ENCODE results near the gene IL36RN. TPM values are rescaled to one million over a fixed set of nuclear protein-coding genes. Genes with fewer than 3 reads are reported as not detected.

IL36RN gene
- total RNA-seq, 1 donor from 2014 or later = 0.14 TPM

- Mint-ChIP-seq H3K4me1 (ENCODE audit: low read depth, unreplicated experiment) (peaks cover 17% of the 10 kb centered on the region), H3K36me3 (ENCODE audit: low read depth, unreplicated experiment) (no peaks in the 10 kb centered on the region), H3K9me3 (ENCODE audit: unreplicated experiment) (peaks cover 6% of the 10 kb centered on the region), H3K4me3 (ENCODE audit: unreplicated experiment) (no peak overlapping the region), H3K27me3 (ENCODE audit: low read depth, unreplicated experiment) (peaks cover 37% of the 10 kb centered on the region), H3K27ac (ENCODE audit: unreplicated experiment) (no peak overlapping the region)
- no peak overlapping the region for H2AFZ ChIP-seq (ENCODE audit: low read depth, low read length)
- H3K4me2 ChIP-seq (ENCODE audit: low read length) = no peak overlapping the region
- H3K9ac ChIP-seq (ENCODE audit: low read length) = no peak overlapping the region
- no peaks in the 10 kb centered on the region for H3K79me2 ChIP-seq (ENCODE audit: insufficient read depth, low read length)
- no peaks in the 10 kb centered on the region for H3K36me3 ChIP-seq (ENCODE audit: insufficient read depth, low read length)
- DNase-seq (ENCODE audit: low read depth) (no peak), FAIRE-seq (no peak)
- no peaks in the 10 kb centered on the region for H3K4me1 ChIP-seq (ENCODE audit: insufficient read depth, low read length)
- peaks cover 6% of the 10 kb centered on the region for H3K9me3 ChIP-seq (ENCODE audit: insufficient read depth, low read depth, low read length)
- TF ChIP-seq EZH2 (IDR thresholded peaks at IDR 0.05; ENCODE audit: insufficient read depth, low read length) (no peak), CTCF (IDR thresholded peaks at IDR 0.05; ENCODE audit: insufficient read depth, low read depth, low read length) (no peak)
- H3K27ac ChIP-seq (ENCODE audit: low read depth, low read length) = no peak overlapping the region
- no peak overlapping the region for H3K4me3 ChIP-seq (ENCODE audit: insufficient read depth, low read depth, low read length)
- peaks cover 4% of the 10 kb centered on the region for H3K27me3 ChIP-seq (ENCODE audit: insufficient read depth, low read length)
- H4K20me1 ChIP-seq (ENCODE audit: insufficient read depth, low read length) = no peaks in the 10 kb centered on the region
Measured at GRCh38 chr2:113069676-113070605, 10.9 kb downstream of the IL36RN start.

GRCh38 chr2:113070606-113070975, 11.6 kb downstream of the IL36RN start:
- no peaks in the 10 kb centered on the region for H3K36me3 ChIP-seq (ENCODE audit: insufficient read depth, low read length)
- Mint-ChIP-seq H3K4me3 (ENCODE audit: unreplicated experiment) (no peak overlapping the region), H3K4me1 (ENCODE audit: low read depth, unreplicated experiment) (peaks cover 17% of the 10 kb centered on the region), H3K9me3 (ENCODE audit: unreplicated experiment) (peaks cover 2% of the 10 kb centered on the region), H3K27ac (ENCODE audit: unreplicated experiment) (no peak overlapping the region), H3K36me3 (ENCODE audit: low read depth, unreplicated experiment) (no peaks in the 10 kb centered on the region), H3K27me3 (ENCODE audit: low read depth, unreplicated experiment) (peaks cover 37% of the 10 kb centered on the region)
- no peaks in the 10 kb centered on the region for H4K20me1 ChIP-seq (ENCODE audit: insufficient read depth, low read length)
- H3K4me3 ChIP-seq (ENCODE audit: insufficient read depth, low read depth, low read length) = no peak overlapping the region
- FAIRE-seq (no peak), DNase-seq (ENCODE audit: low read depth) (no peak)
- H3K27me3 ChIP-seq (ENCODE audit: insufficient read depth, low read length) = peaks cover 7% of the 10 kb centered on the region
- no peak overlapping the region for H2AFZ ChIP-seq (ENCODE audit: low read depth, low read length)
- no peak overlapping the region for H3K27ac ChIP-seq (ENCODE audit: low read depth, low read length)
- H3K9me3 ChIP-seq (ENCODE audit: insufficient read depth, low read depth, low read length) = peaks cover 2% of the 10 kb centered on the region
- no peak overlapping the region for H3K9ac ChIP-seq (ENCODE audit: low read length)
- no peaks in the 10 kb centered on the region for H3K79me2 ChIP-seq (ENCODE audit: insufficient read depth, low read length)
- H3K4me2 ChIP-seq (ENCODE audit: low read length) = no peak overlapping the region
- H3K4me1 ChIP-seq (ENCODE audit: insufficient read depth, low read length) = no peaks in the 10 kb centered on the region
- TF ChIP-seq CTCF (IDR thresholded peaks at IDR 0.05; ENCODE audit: insufficient read depth, low read depth, low read length) (no peak), EZH2 (IDR thresholded peaks at IDR 0.05; ENCODE audit: insufficient read depth, low read length) (no peak)

GRCh38 chr2:113072584-113072983, 13.6 kb downstream of the IL36RN start:
- Histone ChIP-seq H3K4me1 (ENCODE audit: insufficient read depth, low read length) (no peaks in the 10 kb centered on the region), H3K4me3 (ENCODE audit: insufficient read depth, low read depth, low read length) (no peak overlapping the region), H3K27ac (ENCODE audit: low read depth, low read length) (no peak overlapping the region), H3K79me2 (ENCODE audit: insufficient read depth, low read length) (no peaks in the 10 kb centered on the region), H3K36me3 (ENCODE audit: insufficient read depth, low read length) (no peaks in the 10 kb centered on the region), H3K27me3 (ENCODE audit: insufficient read depth, low read length) (peaks cover 12% of the 10 kb centered on the region), H2AFZ (ENCODE audit: low read depth, low read length) (no peak overlapping the region), H3K9me3 (ENCODE audit: insufficient read depth, low read depth, low read length) (no peaks in the 10 kb centered on the region), H3K4me2 (ENCODE audit: low read length) (no peak overlapping the region), H4K20me1 (ENCODE audit: insufficient read depth, low read length) (no peaks in the 10 kb centered on the region), H3K9ac (ENCODE audit: low read length) (no peak overlapping the region)
- Mint-ChIP-seq H3K4me3 (ENCODE audit: unreplicated experiment) (no peak overlapping the region), H3K27ac (ENCODE audit: unreplicated experiment) (no peak overlapping the region), H3K36me3 (ENCODE audit: low read depth, unreplicated experiment) (no peaks in the 10 kb centered on the region), H3K9me3 (ENCODE audit: unreplicated experiment) (peaks cover 2% of the 10 kb centered on the region), H3K4me1 (ENCODE audit: low read depth, unreplicated experiment) (peaks cover 17% of the 10 kb centered on the region), H3K27me3 (ENCODE audit: low read depth, unreplicated experiment) (peaks cover 39% of the 10 kb centered on the region)
- no peak for TF ChIP-seq EZH2 (IDR thresholded peaks at IDR 0.05; ENCODE audit: insufficient read depth, low read length)
- TF ChIP-seq CTCF (IDR thresholded peaks at IDR 0.05; ENCODE audit: insufficient read depth, low read depth, low read length) = no peak
- FAIRE-seq (no peak), DNase-seq (ENCODE audit: low read depth) (no peak)
